Prostate gland (tissue), 2 donors: ENCODE results near the gene SMARCA2. TPM values are rescaled to one million over a fixed set of nuclear protein-coding genes. Genes with fewer than 3 reads are reported as not detected.

Source experiments
- DNase-seq: peaks from one replicate; pipeline ENCODE4 v3.0.0-alpha.2; 2019; ENCODE audit warnings: low spot score
- H3K27ac ChIP-seq, 2 donors: fragments of 200-600 bp; sonication (generic); 2 replicates each; pipeline ENCODE4 v1.5.1; 2017 to 2019
- H3K27me3 ChIP-seq: fragments of 200-600 bp; sonication (generic); replicated peaks from 2 replicates; pipeline ENCODE4 v1.5.1; 2019; ENCODE audit not compliant: insufficient read depth
- H3K36me3 ChIP-seq, 2 donors: fragments of 200-600 bp; sonication (generic); 1 replicate in 1 of 2; 2 replicates in 1 of 2; pipeline versions ENCODE4 v1.5.1 to v1.8.1; 2017 to 2019
- H3K4me1 ChIP-seq: fragments of 200-600 bp; sonication (generic); replicated peaks from 2 replicates; pipeline ENCODE4 v1.5.1; 2019
- H3K4me3 ChIP-seq, 2 donors: fragments of 200-600 bp; sonication (generic); 2 replicates each; pipeline ENCODE4 v1.5.1; 2017 to 2019
- H3K9me3 ChIP-seq: fragments of 200-600 bp; sonication (generic); 2 replicates; pipeline ENCODE4 v1.5.1; 2017
- POLR2A ChIP-seq: fragments of 450-650 bp; IDR thresholded peaks from one replicate; pipeline ENCODE4 v1.6.1; 2016; ENCODE audit warnings: antibody characterized with exemption, mild to moderate bottlenecking
- POLR2AphosphoS5 ChIP-seq: sonication (generic); formaldehyde crosslinking; IDR thresholded peaks from one replicate; pipeline ENCODE4 v1.6.1; 2017; ENCODE audit warnings: antibody characterized with exemption
- WGBS: methylation state at CpG from one replicate; pipeline ENCODE4 v1.1.5; 2018; 5-methylcytosine and 5-hydroxymethylcytosine counted together
- intact Hi-C: fragments of 100-400 bp; cut with DNase I; formaldehyde crosslinking; loops from one replicate; pipeline ENCODE4 v1.14.2; 2022
- total RNA-seq, 2 donors: library from RNA; depleted of rRNA; stranded (reverse); fragments of >200 nt; gene quantifications; one replicate each; pipeline ENCODE4 v1.1.0, GENCODE V29; 2016
- TF ChIP-seq, protein P1 (sequence below), 4 experiments: fragments of 200-600 bp in 2 of 4; fragments of 450-650 bp in 2 of 4; sonication (generic) in 2 of 4; IDR thresholded peaks; 1 replicate in 3 of 4; 2 replicates in 1 of 4; pipeline ENCODE4 v1.5.1; 2016 to 2019; ENCODE audit warnings: antibody characterized with exemption in 4 of 4, mild to moderate bottlenecking in 2 of 4, moderate library complexity in 2 of 4

Gene SMARCA2
- total RNA-seq, 2 donors from 2014 or later: 125 to 175 TPM

DNA sequence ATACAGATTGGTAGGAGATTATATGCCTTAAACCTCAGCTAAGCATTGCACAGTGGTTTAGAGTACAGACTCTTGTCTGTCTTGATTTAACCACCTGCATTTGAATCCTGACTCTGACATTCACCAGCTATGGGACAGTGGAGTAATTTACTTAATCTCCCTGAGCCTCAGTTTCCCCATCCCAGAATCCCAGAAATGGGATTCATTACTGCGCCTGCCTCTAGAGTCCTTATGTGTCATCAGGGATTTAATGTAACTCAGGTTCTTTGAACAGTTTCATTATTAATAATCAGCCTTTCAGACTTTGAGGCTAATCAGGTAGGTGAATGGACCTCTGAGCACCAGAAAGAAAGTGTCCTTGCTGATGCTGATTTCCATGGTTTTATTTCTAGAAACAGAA, 149.1 kb downstream of the SMARCA2 start:
- no peaks in the 10 kb centered on the region for H3K36me3 ChIP-seq
- DNase-seq: no peak
- TF ChIP-seq POLR2AphosphoS5 (no peak), POLR2A (no peak)
- TF ChIP-seq, protein P1, sequence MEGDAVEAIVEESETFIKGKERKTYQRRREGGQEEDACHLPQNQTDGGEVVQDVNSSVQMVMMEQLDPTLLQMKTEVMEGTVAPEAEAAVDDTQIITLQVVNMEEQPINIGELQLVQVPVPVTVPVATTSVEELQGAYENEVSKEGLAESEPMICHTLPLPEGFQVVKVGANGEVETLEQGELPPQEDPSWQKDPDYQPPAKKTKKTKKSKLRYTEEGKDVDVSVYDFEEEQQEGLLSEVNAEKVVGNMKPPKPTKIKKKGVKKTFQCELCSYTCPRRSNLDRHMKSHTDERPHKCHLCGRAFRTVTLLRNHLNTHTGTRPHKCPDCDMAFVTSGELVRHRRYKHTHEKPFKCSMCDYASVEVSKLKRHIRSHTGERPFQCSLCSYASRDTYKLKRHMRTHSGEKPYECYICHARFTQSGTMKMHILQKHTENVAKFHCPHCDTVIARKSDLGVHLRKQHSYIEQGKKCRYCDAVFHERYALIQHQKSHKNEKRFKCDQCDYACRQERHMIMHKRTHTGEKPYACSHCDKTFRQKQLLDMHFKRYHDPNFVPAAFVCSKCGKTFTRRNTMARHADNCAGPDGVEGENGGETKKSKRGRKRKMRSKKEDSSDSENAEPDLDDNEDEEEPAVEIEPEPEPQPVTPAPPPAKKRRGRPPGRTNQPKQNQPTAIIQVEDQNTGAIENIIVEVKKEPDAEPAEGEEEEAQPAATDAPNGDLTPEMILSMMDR (IDR thresholded peaks at IDR 0.05): no peak
- WGBS: 100% methylated on average over 1 of the region's 1 CpG
- H3K27me3 ChIP-seq: no peaks in the 10 kb centered on the region
- H3K27ac ChIP-seq: no peak overlapping the region
- H3K9me3 ChIP-seq: no peaks in the 10 kb centered on the region
- intact Hi-C loops: no loop called here
- no peaks in the 10 kb centered on the region for H3K4me1 ChIP-seq
- no peak overlapping the region for H3K4me3 ChIP-seq

DNA sequence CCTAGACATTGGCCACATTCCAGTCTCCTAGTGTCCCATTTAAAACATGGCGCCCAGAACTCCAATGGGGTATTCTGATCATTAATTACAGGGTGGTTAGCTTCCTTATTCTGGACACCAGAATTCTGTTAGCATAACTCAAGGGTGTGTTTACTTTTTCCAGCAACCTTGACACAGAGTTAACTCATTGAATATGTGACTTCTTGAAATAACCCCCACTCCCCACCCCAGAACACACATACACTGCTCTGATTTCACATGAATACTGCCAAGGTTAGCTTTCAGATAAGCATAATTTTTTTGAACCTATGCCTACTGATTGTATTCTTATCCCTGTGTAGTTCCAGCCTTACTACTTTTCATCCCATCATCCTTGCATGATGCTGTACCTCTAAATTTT, 151.1 kb downstream of the SMARCA2 start:
- Histone ChIP-seq H3K4me1 (no peaks in the 10 kb centered on the region), H3K27ac (no peak overlapping the region), H3K9me3 (no peaks in the 10 kb centered on the region), H3K36me3 (no peaks in the 10 kb centered on the region), H3K4me3 (no peak overlapping the region), H3K27me3 (no peaks in the 10 kb centered on the region)
- DNase-seq: no peak
- intact Hi-C loops: no loop called here
- WGBS: 100% methylated on average over 1 of the region's 1 CpG
- TF ChIP-seq POLR2AphosphoS5 (no peak), POLR2A (no peak)
- TF ChIP-seq, protein P1 (IDR thresholded peaks at IDR 0.05): no peak

DNA sequence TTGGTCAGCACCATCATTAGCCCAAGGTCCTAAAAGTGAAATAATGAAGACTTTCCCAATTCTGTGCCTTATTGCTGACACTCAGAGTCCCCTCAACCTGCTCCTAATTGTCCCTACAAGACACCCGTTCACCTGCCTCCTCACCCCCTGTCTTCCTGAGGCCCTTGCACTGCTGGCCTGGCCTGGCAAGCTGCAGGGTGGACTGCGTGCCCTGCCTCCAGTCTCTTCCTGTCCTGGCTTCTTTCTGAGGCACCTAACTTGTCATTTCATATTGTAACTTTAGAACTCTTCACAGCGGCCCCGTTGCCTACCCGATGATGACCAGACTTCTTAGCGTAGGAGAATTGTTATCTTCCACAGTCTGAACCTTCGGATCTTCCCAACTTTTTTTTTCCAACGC, 153.9 kb downstream of the SMARCA2 start:
- Histone ChIP-seq H3K4me1 (no peaks in the 10 kb centered on the region), H3K36me3 (no peaks in the 10 kb centered on the region), H3K4me3 (no peak overlapping the region), H3K9me3 (no peaks in the 10 kb centered on the region), H3K27me3 (no peaks in the 10 kb centered on the region), H3K27ac (no peak overlapping the region)
- TF ChIP-seq POLR2A (no peak), POLR2AphosphoS5 (no peak)
- TF ChIP-seq, protein P1 (IDR thresholded peaks at IDR 0.05): no peak
- DNase-seq: no peak
- 87% methylated on average over 8 of the region's 8 CpGs for WGBS
- intact Hi-C loops: no loop called here

DNA sequence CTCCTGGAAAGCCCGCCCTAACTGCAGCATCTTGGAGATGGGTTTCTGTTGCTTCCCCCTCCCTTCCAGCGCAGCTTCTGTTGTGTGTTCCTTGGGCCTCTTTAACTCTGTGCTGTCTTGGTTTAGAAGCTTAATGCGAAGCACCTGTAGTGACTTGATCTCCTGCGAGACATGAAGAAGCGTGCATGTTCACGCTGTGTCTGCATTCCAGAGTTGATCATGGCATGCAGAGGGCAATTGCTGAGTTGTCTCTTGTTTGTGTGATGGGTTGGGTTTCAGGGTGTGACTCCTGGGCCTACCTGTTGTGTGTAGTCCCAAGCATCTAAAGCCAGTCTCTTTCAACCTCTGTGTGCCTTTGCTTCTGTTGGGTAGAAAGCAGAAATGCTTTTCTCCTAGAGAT, 155.6 kb downstream of the SMARCA2 start:
- H3K4me1 ChIP-seq: no peaks in the 10 kb centered on the region
- H3K27ac ChIP-seq: no peak overlapping the region
- H3K27me3 ChIP-seq: no peaks in the 10 kb centered on the region
- TF ChIP-seq, protein P1 (IDR thresholded peaks at IDR 0.05): no peak
- no peak for TF ChIP-seq POLR2AphosphoS5
- no peak for TF ChIP-seq POLR2A
- H3K4me3 ChIP-seq: no peak overlapping the region
- no peaks in the 10 kb centered on the region for H3K36me3 ChIP-seq
- 49% methylated on average over 6 of the region's 6 CpGs for WGBS
- intact Hi-C loops: no loop called here
- no peaks in the 10 kb centered on the region for H3K9me3 ChIP-seq
- no peak for DNase-seq

DNA sequence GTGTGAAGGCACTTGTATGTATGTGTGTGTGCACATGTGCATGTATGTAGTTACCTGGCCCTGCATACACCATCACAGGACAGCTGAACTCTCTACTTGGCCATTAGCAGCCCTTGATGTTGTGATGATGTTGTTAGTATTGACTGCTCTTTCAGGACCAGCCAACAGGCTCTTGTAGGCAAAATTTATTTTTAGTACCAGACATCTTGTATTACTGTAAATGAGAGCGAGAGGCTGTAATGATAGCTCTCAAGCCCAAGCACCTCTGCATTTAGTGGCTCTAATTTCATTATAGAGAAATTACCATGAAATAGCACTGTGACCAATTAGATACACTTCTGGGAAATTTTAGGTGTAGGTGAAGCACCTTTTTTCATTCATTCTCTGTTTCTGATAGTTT, 158.0 kb downstream of the SMARCA2 start:
- H3K9me3 ChIP-seq: no peaks in the 10 kb centered on the region
- WGBS: 95% methylated on average over 1 of the region's 1 CpG
- no peak overlapping the region for H3K27ac ChIP-seq
- no peaks in the 10 kb centered on the region for H3K27me3 ChIP-seq
- H3K36me3 ChIP-seq: no peaks in the 10 kb centered on the region
- TF ChIP-seq POLR2A: no peak
- no peak for TF ChIP-seq POLR2AphosphoS5
- TF ChIP-seq, protein P1 (IDR thresholded peaks at IDR 0.05): no peak
- H3K4me1 ChIP-seq: no peaks in the 10 kb centered on the region
- DNase-seq: no peak
- no peak overlapping the region for H3K4me3 ChIP-seq
- intact Hi-C loops: no loop called here
